ENCODE data around the gene VIT.
"Not testable (repeated sequence)": the region's sequence is repeated elsewhere in the genome, so short reads cannot be mapped to it uniquely, and the experiment has no call there.

VIT gene

GRCh38 chr2:36801088-36801487 lies 104.6 kb downstream of the VIT start:
- DNase-seq (ENCODE audit: low read depth in 1 of 2, low spot score in 1 of 2), result no peak

GRCh38 chr2:36802952-36803351 lies 106.4 kb downstream of the VIT start:
- DNase-seq (ENCODE audit: low read depth in 1 of 2, low spot score in 1 of 2), result no peak

GRCh38 chr2:36805635-36806224 lies 109.2 kb downstream of the VIT start:
- no peak for DNase-seq (ENCODE audit: low read depth in 1 of 2, low spot score in 1 of 2)

GRCh38 chr2:36807223-36807886 lies 110.8 kb downstream of the VIT start:
- no peak for DNase-seq (ENCODE audit: low read depth in 1 of 2, low spot score in 1 of 2)

- no peak for DNase-seq (ENCODE audit: low read depth in 1 of 2, low spot score in 1 of 2)
Observed at GRCh38 chr2:36808386-36809068, 112.0 kb downstream of the VIT start.

- DNase-seq (ENCODE audit: low read depth in 1 of 2, low spot score in 1 of 2), result no peak
Observed at GRCh38 chr2:36809069-36809445, 112.5 kb downstream of the VIT start.

- DNase-seq (ENCODE audit: low read depth in 1 of 2, low spot score in 1 of 2), result no peak
Observed at GRCh38 chr2:36811071-36811470, 114.6 kb downstream of the VIT start.

- no peak for DNase-seq (ENCODE audit: low read depth in 1 of 2, low spot score in 1 of 2)
Observed at GRCh38 chr2:36812196-36812595, 115.7 kb downstream of the VIT start.

GRCh38 chr2:36818542-36818941 lies 122.0 kb downstream of the VIT start:
- DNase-seq (ENCODE audit: low read depth in 1 of 2, low spot score in 1 of 2), result no peak

GRCh38 chr2:36819095-36819711 lies 122.7 kb downstream of the VIT start:
- DNase-seq (ENCODE audit: low read depth in 1 of 2, low spot score in 1 of 2), result no peak

GRCh38 chr2:36820942-36821605 lies 124.6 kb downstream of the VIT start:
- no peak for DNase-seq (ENCODE audit: low read depth in 1 of 2, low spot score in 1 of 2)

- DNase-seq (ENCODE audit: low read depth in 1 of 2, low spot score in 1 of 2), result no peak
Observed at GRCh38 chr2:36823862-36824261, 127.4 kb downstream of the VIT start.

- no peak for DNase-seq (ENCODE audit: low read depth in 1 of 2, low spot score in 1 of 2)
Observed at GRCh38 chr2:36824273-36824672, 127.8 kb downstream of the VIT start.

- not testable (repeated sequence) for DNase-seq (ENCODE audit: low read depth in 1 of 2, low spot score in 1 of 2)
Observed at GRCh38 chr2:36824683-36825082, 128.2 kb downstream of the VIT start.

GRCh38 chr2:36831185-36831584 lies 134.7 kb downstream of the VIT start:
- no peak for DNase-seq (ENCODE audit: low read depth in 1 of 2, low spot score in 1 of 2)

- no peak for DNase-seq (ENCODE audit: low read depth in 1 of 2, low spot score in 1 of 2)
Observed at GRCh38 chr2:36834203-36834602, 137.7 kb downstream of the VIT start.

GRCh38 chr2:36834731-36835524 lies 138.4 kb downstream of the VIT start:
- no peak for DNase-seq (ENCODE audit: low read depth in 1 of 2, low spot score in 1 of 2)

- DNase-seq (ENCODE audit: low read depth in 1 of 2, low spot score in 1 of 2), result no peak
Observed at GRCh38 chr2:36839976-36840617, 143.6 kb downstream of the VIT start.

GRCh38 chr2:36843838-36844237 lies 147.3 kb downstream of the VIT start:
- no peak for DNase-seq (ENCODE audit: low read depth in 1 of 2, low spot score in 1 of 2)

- no peak for DNase-seq (ENCODE audit: low read depth in 1 of 2, low spot score in 1 of 2)
Observed at GRCh38 chr2:36849265-36849664, 152.8 kb downstream of the VIT start.
